Caco-2 (cell line): ENCODE data around the gene SCML1. TPM values are rescaled to one million over a fixed set of nuclear protein-coding genes. Genes with fewer than 3 reads are reported as not detected.
A peak's percentile ranks its signal among the peaks of the same experiment; 100 is the strongest.
"Not testable (repeated sequence)": the region's sequence is repeated elsewhere in the genome, so short reads cannot be mapped to it uniquely, and the experiment has no call there.

Source experiments
- BruUV-seq: library from RNA; stranded (reverse); fragments of 400-500 nt; replicated peaks from 2 replicates; lab custom pipeline; 2021; lab: Mats Ljungman, UMichigan
- CTCF ChIA-PET: fragments of 300-600 bp; sonication (Branson Sonifier 250); formaldehyde crosslinking; loops from one replicate; lab custom pipeline; 2022; ENCODE audit warnings: antibody characterized with exemption; lab: Charles Lee
- POLR2A ChIA-PET: fragments of 300-600 bp; sonication (Branson Sonifier 250); formaldehyde crosslinking; loops from one replicate; lab custom pipeline; 2022; ENCODE audit warnings: antibody characterized with exemption; lab: Charles Lee
- DNase-seq, 2 experiments: peaks; one replicate each; pipeline versions ENCODE4 v3.0.0 to v3.0.0-alpha.2; 2020 to 2022
- H3K27me3 ChIP-seq: replicated peaks from 2 replicates; pipeline ENCODE4 v1.6.0; 2011; ENCODE audit warnings: low read length; ENCODE audit not compliant: control insufficient read depth, insufficient read depth
- H3K36me3 ChIP-seq: 2 replicates; pipeline ENCODE4 v1.5.1; 2011; ENCODE audit warnings: low read length; ENCODE audit not compliant: control insufficient read depth, insufficient read depth
- H3K4me1 ChIP-seq: fragments of 250-450 bp; sonication (Bioruptor Pico); 2 replicates; pipeline ENCODE4 v1.5.1; 2020; ENCODE audit warnings: mild to moderate bottlenecking
- H3K4me3 ChIP-seq: 2 replicates; pipeline ENCODE4 v1.5.1; 2011; ENCODE audit warnings: low read depth, mild to moderate bottlenecking, control low read depth, low read length
- H3K9me3 ChIP-seq: fragments of 250-450 bp; sonication (Bioruptor Pico); 2 replicates; pipeline ENCODE4 v1.5.1; 2020; ENCODE audit warnings: mild to moderate bottlenecking, moderate library complexity
- H3K27ac Mint-ChIP-seq: one replicate; pipeline ENCODE4 v1.8.0; 2022; ENCODE audit warnings: mixed read lengths; ENCODE audit not compliant: unreplicated experiment
- H3K27me3 Mint-ChIP-seq: one replicate; pipeline ENCODE4 v1.8.0; 2022; ENCODE audit warnings: mixed read lengths; ENCODE audit not compliant: insufficient read depth, unreplicated experiment
- H3K36me3 Mint-ChIP-seq: one replicate; pipeline ENCODE4 v1.8.0; 2022; ENCODE audit warnings: mild to moderate bottlenecking, mixed read lengths; ENCODE audit not compliant: insufficient read depth, unreplicated experiment
- H3K4me1 Mint-ChIP-seq: one replicate; pipeline ENCODE4 v1.8.0; 2022; ENCODE audit warnings: low read depth, mixed read lengths; ENCODE audit not compliant: unreplicated experiment
- H3K4me3 Mint-ChIP-seq: one replicate; pipeline ENCODE4 v1.8.0; 2022; ENCODE audit warnings: mild to moderate bottlenecking, moderate library complexity, mixed read lengths; ENCODE audit not compliant: unreplicated experiment
- H3K9me3 Mint-ChIP-seq: one replicate; pipeline ENCODE4 v1.8.0; 2022; ENCODE audit warnings: mixed read lengths; ENCODE audit not compliant: unreplicated experiment
- intact Hi-C: fragments of 100-400 bp; cut with micrococcal nuclease; formaldehyde crosslinking; loops from one replicate; pipeline ENCODE4 v1.10.0; 2022; ENCODE audit not compliant: unreplicated experiment
- total RNA-seq: library from RNA; stranded (reverse); gene quantifications from 2 replicates; pipeline ENCODE4 v1.2.3, GENCODE V29; 2022
- TF ChIP-seq, protein P1 (sequence below), 2 experiments: fragments of 200-600 bp in 1 of 2; IDR thresholded peaks; 1 replicate in 1 of 2; 2 replicates in 1 of 2; pipeline versions ENCODE4 v1.5.1 to v1.8.0; 2011 to 2022; ENCODE audit warnings: antibody characterized with exemption in 1 of 2, control low read depth in 1 of 2, inconsistent platforms in 1 of 2, low read depth in 1 of 2, low read length in 1 of 2, mild to moderate bottlenecking in 1 of 2, moderate library complexity in 1 of 2; ENCODE audit not compliant: insufficient read depth in 1 of 2, severe bottlenecking in 1 of 2, unreplicated experiment in 1 of 2

SCML1 gene
- total RNA-seq, 1 experiment from 2014 or later = 16.4 TPM

GRCh38 chrX:17778997-17779396, 41.7 kb downstream of the SCML1 start:
- H3K27ac Mint-ChIP-seq = no peak overlapping the region
- H3K9me3 Mint-ChIP-seq = no peaks in the 10 kb centered on the region
- CTCF ChIA-PET = no interaction called here
- no peaks in the 10 kb centered on the region for H3K36me3 Mint-ChIP-seq
- Histone ChIP-seq H3K36me3 (no peaks in the 10 kb centered on the region), H3K4me1 (no peaks in the 10 kb centered on the region), H3K9me3 (no peaks in the 10 kb centered on the region), H3K27me3 (no peaks in the 10 kb centered on the region), H3K4me3 (no peak overlapping the region)
- no peak for DNase-seq
- POLR2A ChIA-PET = no interaction called here
- intact Hi-C loops = no loop called here
- H3K27me3 Mint-ChIP-seq = peaks cover 6% of the 10 kb centered on the region
- no peak overlapping the region for H3K4me3 Mint-ChIP-seq
- TF ChIP-seq, protein P1, sequence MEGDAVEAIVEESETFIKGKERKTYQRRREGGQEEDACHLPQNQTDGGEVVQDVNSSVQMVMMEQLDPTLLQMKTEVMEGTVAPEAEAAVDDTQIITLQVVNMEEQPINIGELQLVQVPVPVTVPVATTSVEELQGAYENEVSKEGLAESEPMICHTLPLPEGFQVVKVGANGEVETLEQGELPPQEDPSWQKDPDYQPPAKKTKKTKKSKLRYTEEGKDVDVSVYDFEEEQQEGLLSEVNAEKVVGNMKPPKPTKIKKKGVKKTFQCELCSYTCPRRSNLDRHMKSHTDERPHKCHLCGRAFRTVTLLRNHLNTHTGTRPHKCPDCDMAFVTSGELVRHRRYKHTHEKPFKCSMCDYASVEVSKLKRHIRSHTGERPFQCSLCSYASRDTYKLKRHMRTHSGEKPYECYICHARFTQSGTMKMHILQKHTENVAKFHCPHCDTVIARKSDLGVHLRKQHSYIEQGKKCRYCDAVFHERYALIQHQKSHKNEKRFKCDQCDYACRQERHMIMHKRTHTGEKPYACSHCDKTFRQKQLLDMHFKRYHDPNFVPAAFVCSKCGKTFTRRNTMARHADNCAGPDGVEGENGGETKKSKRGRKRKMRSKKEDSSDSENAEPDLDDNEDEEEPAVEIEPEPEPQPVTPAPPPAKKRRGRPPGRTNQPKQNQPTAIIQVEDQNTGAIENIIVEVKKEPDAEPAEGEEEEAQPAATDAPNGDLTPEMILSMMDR (IDR thresholded peaks at IDR 0.05; ENCODE audit: insufficient read depth in 1 of 2, low read depth in 1 of 2, low read length in 1 of 2, severe bottlenecking in 1 of 2, unreplicated experiment in 1 of 2) = no peak
- no TSS peak for BruUV-seq
- H3K4me1 Mint-ChIP-seq = no peaks in the 10 kb centered on the region

GRCh38 chrX:17779434-17779833, 42.1 kb downstream of the SCML1 start:
- no peak overlapping the region for H3K4me3 Mint-ChIP-seq
- intact Hi-C loops = no loop called here

GRCh38 chrX:17786554-17787347, 49.5 kb downstream of the SCML1 start:
- H3K36me3 ChIP-seq, H3K27me3 Mint-ChIP-seq, H3K27me3 ChIP-seq, BruUV-seq, H3K4me1 Mint-ChIP-seq, H3K9me3 Mint-ChIP-seq, H3K36me3 Mint-ChIP-seq, CTCF ChIA-PET, intact Hi-C loops, H3K4me1 ChIP-seq, H3K9me3 ChIP-seq, POLR2A ChIA-PET: not testable (repeated sequence)
- DNase-seq = peak; percentile 12 to 38
- peak overlapping the region; percentile 11; the same call in 1 of the 2 replicates for H3K4me3 ChIP-seq
- Mint-ChIP-seq H3K4me3 (peak overlapping the region; percentile 79), H3K27ac (peak overlapping the region; percentile 45)

More at GRCh38 chrX:17779434-17779833, 42.1 kb downstream of the SCML1 start:
- H3K27me3 Mint-ChIP-seq = peaks cover 6% of the 10 kb centered on the region
- BruUV-seq = no TSS peak
- Histone ChIP-seq H3K27me3 (no peaks in the 10 kb centered on the region), H3K4me3 (no peak overlapping the region), H3K4me1 (no peaks in the 10 kb centered on the region), H3K36me3 (no peaks in the 10 kb centered on the region), H3K9me3 (no peaks in the 10 kb centered on the region)
- no peaks in the 10 kb centered on the region for H3K4me1 Mint-ChIP-seq
- H3K27ac Mint-ChIP-seq = no peak overlapping the region
- TF ChIP-seq, protein P1 (IDR thresholded peaks at IDR 0.05; ENCODE audit: insufficient read depth in 1 of 2, low read depth in 1 of 2, low read length in 1 of 2, severe bottlenecking in 1 of 2, unreplicated experiment in 1 of 2) = no peak
- no peaks in the 10 kb centered on the region for H3K9me3 Mint-ChIP-seq
- no peaks in the 10 kb centered on the region for H3K36me3 Mint-ChIP-seq
- ChIA-PET POLR2A (no interaction called here), CTCF (no interaction called here)
- no peak for DNase-seq
